ENCODE data around the gene SP3. TPM values are rescaled to one million over a fixed set of nuclear protein-coding genes. Genes with fewer than 3 reads are reported as not detected.

The SP3 gene
- total RNA-seq, 1 donor from 2014 or later: 79.9 TPM

GRCh38 chr2:173909846-173910245 lies 55.3 kb downstream of the SP3 start:
- Mint-ChIP-seq H3K4me1 (ENCODE audit: low read depth, unreplicated experiment) (no peaks in the 10 kb centered on the region), H3K4me3 (ENCODE audit: unreplicated experiment) (no peak overlapping the region), H3K27me3 (ENCODE audit: unreplicated experiment) (no peaks in the 10 kb centered on the region), H3K27ac (ENCODE audit: unreplicated experiment) (no peak overlapping the region), H3K36me3 (ENCODE audit: unreplicated experiment) (no peaks in the 10 kb centered on the region), H3K9me3 (ENCODE audit: unreplicated experiment) (no peaks in the 10 kb centered on the region)
- no peak for TF ChIP-seq CTCF (IDR thresholded peaks at IDR 0.05; ENCODE audit: partially characterized antibody, unreplicated experiment)
- DNase-seq: no peak

GRCh38 chr2:173906626-173907025 lies 58.5 kb downstream of the SP3 start:
- Mint-ChIP-seq H3K27me3 (ENCODE audit: unreplicated experiment) (no peaks in the 10 kb centered on the region), H3K4me1 (ENCODE audit: low read depth, unreplicated experiment) (no peaks in the 10 kb centered on the region), H3K9me3 (ENCODE audit: unreplicated experiment) (no peaks in the 10 kb centered on the region), H3K36me3 (ENCODE audit: unreplicated experiment) (no peaks in the 10 kb centered on the region), H3K4me3 (ENCODE audit: unreplicated experiment) (no peak overlapping the region), H3K27ac (ENCODE audit: unreplicated experiment) (no peak overlapping the region)
- DNase-seq: no peak
- TF ChIP-seq CTCF (IDR thresholded peaks at IDR 0.05; ENCODE audit: partially characterized antibody, unreplicated experiment): no peak

GRCh38 chr2:173903601-173904394 lies 61.4 kb downstream of the SP3 start:
- Mint-ChIP-seq H3K27me3 (ENCODE audit: unreplicated experiment) (peaks cover 1% of the 10 kb centered on the region), H3K36me3 (ENCODE audit: unreplicated experiment) (no peaks in the 10 kb centered on the region), H3K27ac (ENCODE audit: unreplicated experiment) (no peak overlapping the region)

GRCh38 chr2:173898996-173899395 lies 66.2 kb downstream of the SP3 start:
- no peak for DNase-seq
- Mint-ChIP-seq H3K36me3 (ENCODE audit: unreplicated experiment) (no peaks in the 10 kb centered on the region), H3K27ac (ENCODE audit: unreplicated experiment) (no peak overlapping the region), H3K27me3 (ENCODE audit: unreplicated experiment) (peaks cover 5% of the 10 kb centered on the region), H3K9me3 (ENCODE audit: unreplicated experiment) (peaks cover 2% of the 10 kb centered on the region), H3K4me1 (ENCODE audit: low read depth, unreplicated experiment) (no peaks in the 10 kb centered on the region), H3K4me3 (ENCODE audit: unreplicated experiment) (no peak overlapping the region)
- no peak for TF ChIP-seq CTCF (IDR thresholded peaks at IDR 0.05; ENCODE audit: partially characterized antibody, unreplicated experiment)

More at GRCh38 chr2:173903601-173904394, 61.4 kb downstream of the SP3 start:
- Mint-ChIP-seq H3K4me3 (ENCODE audit: unreplicated experiment) (no peak overlapping the region), H3K9me3 (ENCODE audit: unreplicated experiment) (peaks cover 2% of the 10 kb centered on the region), H3K4me1 (ENCODE audit: low read depth, unreplicated experiment) (no peaks in the 10 kb centered on the region)
- no peak for DNase-seq
- no peak for TF ChIP-seq CTCF (IDR thresholded peaks at IDR 0.05; ENCODE audit: partially characterized antibody, unreplicated experiment)

GRCh38 chr2:173898178-173898668 lies 67.0 kb downstream of the SP3 start:
- peaks cover 2% of the 10 kb centered on the region for H3K9me3 Mint-ChIP-seq (ENCODE audit: unreplicated experiment)
- no peak overlapping the region for H3K27ac Mint-ChIP-seq (ENCODE audit: unreplicated experiment)
- peaks cover 5% of the 10 kb centered on the region for H3K27me3 Mint-ChIP-seq (ENCODE audit: unreplicated experiment)
- no peaks in the 10 kb centered on the region for H3K4me1 Mint-ChIP-seq (ENCODE audit: low read depth, unreplicated experiment)
- H3K4me3 Mint-ChIP-seq (ENCODE audit: unreplicated experiment): no peak overlapping the region
- no peak for TF ChIP-seq CTCF (IDR thresholded peaks at IDR 0.05; ENCODE audit: partially characterized antibody, unreplicated experiment)
- DNase-seq: no peak
- H3K36me3 Mint-ChIP-seq (ENCODE audit: unreplicated experiment): no peaks in the 10 kb centered on the region
